Measurements from ENCODE around the gene XPNPEP3.
"Not testable (repeated sequence)": the region's sequence is repeated elsewhere in the genome, so short reads cannot be mapped to it uniquely, and the experiment has no call there.

DNA sequence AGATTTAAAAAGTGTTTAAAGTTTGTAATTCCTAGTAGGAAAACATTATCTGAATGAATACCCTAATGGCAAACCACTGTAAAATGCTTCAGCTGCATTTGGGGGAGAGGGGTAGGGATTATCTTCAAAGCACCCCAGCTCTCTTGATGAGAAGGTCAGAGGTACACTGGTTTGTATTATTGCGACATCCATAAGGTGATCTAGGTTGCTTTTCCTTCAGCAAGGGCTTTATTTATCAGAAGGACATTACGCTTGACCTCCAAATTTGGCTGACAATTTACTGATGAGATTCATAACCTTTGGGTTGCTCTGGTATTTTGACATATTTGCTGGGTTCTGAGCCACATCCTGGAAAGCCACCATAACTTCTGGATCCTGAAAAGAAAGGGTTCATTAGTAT is 30.7 kb upstream of the XPNPEP3 start:
- TF ChIP-seq, protein P1, sequence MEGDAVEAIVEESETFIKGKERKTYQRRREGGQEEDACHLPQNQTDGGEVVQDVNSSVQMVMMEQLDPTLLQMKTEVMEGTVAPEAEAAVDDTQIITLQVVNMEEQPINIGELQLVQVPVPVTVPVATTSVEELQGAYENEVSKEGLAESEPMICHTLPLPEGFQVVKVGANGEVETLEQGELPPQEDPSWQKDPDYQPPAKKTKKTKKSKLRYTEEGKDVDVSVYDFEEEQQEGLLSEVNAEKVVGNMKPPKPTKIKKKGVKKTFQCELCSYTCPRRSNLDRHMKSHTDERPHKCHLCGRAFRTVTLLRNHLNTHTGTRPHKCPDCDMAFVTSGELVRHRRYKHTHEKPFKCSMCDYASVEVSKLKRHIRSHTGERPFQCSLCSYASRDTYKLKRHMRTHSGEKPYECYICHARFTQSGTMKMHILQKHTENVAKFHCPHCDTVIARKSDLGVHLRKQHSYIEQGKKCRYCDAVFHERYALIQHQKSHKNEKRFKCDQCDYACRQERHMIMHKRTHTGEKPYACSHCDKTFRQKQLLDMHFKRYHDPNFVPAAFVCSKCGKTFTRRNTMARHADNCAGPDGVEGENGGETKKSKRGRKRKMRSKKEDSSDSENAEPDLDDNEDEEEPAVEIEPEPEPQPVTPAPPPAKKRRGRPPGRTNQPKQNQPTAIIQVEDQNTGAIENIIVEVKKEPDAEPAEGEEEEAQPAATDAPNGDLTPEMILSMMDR (optimal IDR thresholded peaks at IDR 0.05 in 1 of 3, IDR thresholded peaks at IDR 0.05 in 1 of 3, conservative IDR thresholded peaks at IDR 0.05 in 1 of 3; ENCODE audit: extremely low read depth in 1 of 3, insufficient read depth in 2 of 3, low read length in 3 of 3): not testable (repeated sequence)
- not testable (repeated sequence) for TF ChIP-seq EZH2 (IDR thresholded peaks at IDR 0.05; ENCODE audit: low read length)

Measured in keratinocyte (primary cell).